Type B pancreatic cell (in vitro differentiated cells): Measurements from ENCODE around the gene GLOD4. TPM values are rescaled to one million over a fixed set of nuclear protein-coding genes. Genes with fewer than 3 reads are reported as not detected.
A peak's percentile ranks its signal among the peaks of the same experiment; 100 is the strongest.

Experiments used
- DNase-seq: peaks from one replicate; pipeline ENCODE4 v3.0.0; 2021; ENCODE audit warnings: mixed read lengths; ENCODE audit not compliant: unreplicated experiment; ENCODE audit errors: extremely low spot score
- H3K27ac Mint-ChIP-seq: 2 replicates; pipeline ENCODE4 v1.8.0; 2021; ENCODE audit warnings: mild to moderate bottlenecking, mixed read lengths
- H3K27me3 Mint-ChIP-seq: 2 replicates; pipeline ENCODE4 v1.8.0; 2021; ENCODE audit warnings: mixed read lengths
- H3K36me3 Mint-ChIP-seq: 2 replicates; pipeline ENCODE4 v1.8.0; 2021; ENCODE audit warnings: mixed read lengths
- H3K4me1 Mint-ChIP-seq: one replicate; pipeline ENCODE4 v1.8.0; 2021; ENCODE audit warnings: mixed read lengths; ENCODE audit not compliant: unreplicated experiment
- H3K4me3 Mint-ChIP-seq: 2 replicates; pipeline ENCODE4 v1.8.0; 2021; ENCODE audit warnings: mild to moderate bottlenecking, mixed read lengths
- H3K9me3 Mint-ChIP-seq: 2 replicates; pipeline ENCODE4 v1.8.0; 2021; ENCODE audit warnings: mixed read lengths
- CTCF ChIP-seq: fragments of 200-600 bp; sonication (generic); conservative IDR thresholded peaks from 2 replicates; pipeline ENCODE4 v1.5.0; 2021; ENCODE audit warnings: antibody characterized with exemption, mild to moderate bottlenecking
- total RNA-seq: library from RNA; stranded (reverse); gene quantifications from 2 replicates; pipeline ENCODE4 v1.2.1, GENCODE V29; 2021; ENCODE audit warnings: low replicate concordance

The GLOD4 gene
- total RNA-seq, 1 donor from 2014 or later, result 99.4 TPM

- peaks cover 30% of the 10 kb centered on the region for H3K36me3 Mint-ChIP-seq
- no peak for DNase-seq
- H3K27ac Mint-ChIP-seq, result peak overlapping the region; percentile 67
- peaks cover 38% of the 10 kb centered on the region for H3K4me1 Mint-ChIP-seq
- peak overlapping the region; percentile 74 for H3K4me3 Mint-ChIP-seq
- no peak for TF ChIP-seq CTCF
- no peaks in the 10 kb centered on the region for H3K27me3 Mint-ChIP-seq
- H3K9me3 Mint-ChIP-seq, result peaks cover 5% of the 10 kb centered on the region
These were observed 28.7 kb downstream of the GLOD4 start for GRCh38 chr17:753418-753817.

GRCh38 chr17:752620-753219 is 29.4 kb downstream of the GLOD4 start:
- Mint-ChIP-seq H3K4me1 (peaks cover 38% of the 10 kb centered on the region), H3K36me3 (peaks cover 37% of the 10 kb centered on the region), H3K27ac (peak overlapping the region; percentile 90), H3K27me3 (no peaks in the 10 kb centered on the region), H3K4me3 (peak overlapping the region; percentile 94), H3K9me3 (peaks cover 8% of the 10 kb centered on the region)
- DNase-seq, result no peak
- no peak for TF ChIP-seq CTCF

GRCh38 chr17:752002-752619 is 30.0 kb downstream of the GLOD4 start, which contains the start of gene GEMIN4:
TSS of gene GEMIN4 (minus strand) at chr17:752264. CDS start at chr17:752142, 122 bp downstream.
- peaks cover 35% of the 10 kb centered on the region for H3K36me3 Mint-ChIP-seq

GRCh38 chr17:751269-752001 is 30.6 kb downstream of the GLOD4 start:
- peak overlapping the region; percentile 99 for H3K4me3 Mint-ChIP-seq
- DNase-seq, result no peak

More at GRCh38 chr17:752002-752619, 30.0 kb downstream of the GLOD4 start, which contains the start of gene GEMIN4:
- Mint-ChIP-seq H3K4me1 (peaks cover 38% of the 10 kb centered on the region), H3K4me3 (peak within 1 kb of the TSS; percentile 99), H3K27me3 (no peaks in the 10 kb centered on the region), H3K27ac (peak within 1 kb of the TSS; percentile 94), H3K9me3 (peaks cover 8% of the 10 kb centered on the region)
- TF ChIP-seq CTCF, result peak; percentile 96
- DNase-seq, result peak; percentile 99

More at GRCh38 chr17:751269-752001, 30.6 kb downstream of the GLOD4 start:
- H3K27ac Mint-ChIP-seq, result peak overlapping the region; percentile 94
- no peak for TF ChIP-seq CTCF
- peaks cover 30% of the 10 kb centered on the region for H3K36me3 Mint-ChIP-seq
- peaks cover 8% of the 10 kb centered on the region for H3K9me3 Mint-ChIP-seq
- no peaks in the 10 kb centered on the region for H3K27me3 Mint-ChIP-seq
- peaks cover 38% of the 10 kb centered on the region for H3K4me1 Mint-ChIP-seq
